Loucy (cell line): Measurements from ENCODE around the gene CYBB.

ENCODE experiments used
- CTCF ChIP-seq: fragments of 200-600 bp; sonication (generic); conservative IDR thresholded peaks from 2 replicates; pipeline ENCODE4 v1.5.1; 2014; ENCODE audit warnings: mild to moderate bottlenecking, antibody characterized with exemption, low read length
- EZH2phosphoT487 ChIP-seq: fragments of 200-600 bp; IDR thresholded peaks from 2 replicates; pipeline ENCODE4 v1.6.1; 2018; ENCODE audit warnings: antibody characterized with exemption, mild to moderate bottlenecking, moderate library complexity, borderline replicate concordance

- TF ChIP-seq CTCF: no peak
- TF ChIP-seq EZH2phosphoT487: no peak
Measured at GRCh38 chrX:37799936-37800335, 20.1 kb downstream of the CYBB start.
